HUES6 (cell line): ENCODE results near the gene CLIC5.

Experiments
- H3K27ac ChIP-seq: 2 replicates; pipeline ENCODE4 v1.7.0; 2013; ENCODE audit warnings: low read depth, mild to moderate bottlenecking, low read length, inconsistent platforms
- H3K27me3 ChIP-seq: 2 replicates; pipeline ENCODE4 v1.6.1; 2013; ENCODE audit warnings: low read length; ENCODE audit not compliant: control insufficient read depth, insufficient read depth
- H3K36me3 ChIP-seq: 2 replicates; pipeline ENCODE4 v1.6.1; 2013; ENCODE audit warnings: low read length; ENCODE audit not compliant: control insufficient read depth, insufficient read depth
- H3K4me1 ChIP-seq: 2 replicates; pipeline ENCODE4 v1.6.1; 2013; ENCODE audit warnings: low read length; ENCODE audit not compliant: control insufficient read depth, insufficient read depth
- H3K4me3 ChIP-seq: 2 replicates; pipeline ENCODE4 v1.5.1; 2013; ENCODE audit warnings: low read depth, low read length
- H3K9ac ChIP-seq: one replicate; pipeline ENCODE4 v1.6.1; 2013; ENCODE audit warnings: mild to moderate bottlenecking, low read length
- H3K9me3 ChIP-seq: 2 replicates; pipeline ENCODE4 v1.6.1; 2013; ENCODE audit warnings: low read depth, low read length; ENCODE audit not compliant: control insufficient read depth, insufficient read depth

CLIC5 gene

GRCh38 chr6:45947807-45948206 lies 67.9 kb downstream of the CLIC5 start:
- Histone ChIP-seq H3K27me3 (no peaks in the 10 kb centered on the region), H3K9ac (no peak overlapping the region), H3K27ac (no peak overlapping the region), H3K9me3 (no peaks in the 10 kb centered on the region), H3K4me3 (no peak overlapping the region), H3K4me1 (peaks cover 5% of the 10 kb centered on the region), H3K36me3 (no peaks in the 10 kb centered on the region)

DNA sequence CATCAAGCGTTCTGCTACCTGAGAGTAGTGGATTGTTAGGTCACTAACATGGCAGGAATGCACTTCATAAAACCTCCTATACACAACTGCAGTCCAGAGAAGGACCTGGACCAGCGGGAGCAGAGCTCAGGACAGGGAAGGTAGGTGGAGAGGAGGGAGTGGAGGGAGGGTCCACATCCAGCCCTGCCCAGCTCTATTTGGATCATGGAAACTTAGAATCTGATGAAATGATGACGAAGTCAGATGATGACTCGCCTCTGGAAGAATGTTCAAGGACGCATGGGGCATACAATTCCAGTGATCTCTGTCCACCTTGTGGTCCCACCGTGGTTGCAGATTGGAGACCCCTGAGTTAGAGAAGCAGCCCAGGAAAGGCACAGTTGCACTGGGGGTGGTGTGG lies 68.8 kb downstream of the CLIC5 start:
- no peak overlapping the region for H3K27ac ChIP-seq
- H3K36me3 ChIP-seq: no peaks in the 10 kb centered on the region

GRCh38 chr6:45946352-45946751 lies 69.3 kb downstream of the CLIC5 start:
- no peaks in the 10 kb centered on the region for H3K36me3 ChIP-seq
- H3K9me3 ChIP-seq: no peaks in the 10 kb centered on the region
- no peak overlapping the region for H3K27ac ChIP-seq
- no peaks in the 10 kb centered on the region for H3K27me3 ChIP-seq
- no peak overlapping the region for H3K4me3 ChIP-seq
- H3K9ac ChIP-seq: no peak overlapping the region
- H3K4me1 ChIP-seq: peaks cover 8% of the 10 kb centered on the region

More for the DNA sequence above, 68.8 kb downstream of the CLIC5 start:
- Histone ChIP-seq H3K9ac (no peak overlapping the region), H3K27me3 (no peaks in the 10 kb centered on the region), H3K4me1 (peaks cover 8% of the 10 kb centered on the region), H3K9me3 (no peaks in the 10 kb centered on the region), H3K4me3 (no peak overlapping the region)

- Histone ChIP-seq H3K4me3 (no peak overlapping the region), H3K36me3 (no peaks in the 10 kb centered on the region), H3K9me3 (no peaks in the 10 kb centered on the region), H3K4me1 (peaks cover 8% of the 10 kb centered on the region), H3K27ac (no peak overlapping the region), H3K27me3 (no peaks in the 10 kb centered on the region), H3K9ac (no peak overlapping the region)
These were observed 72.7 kb downstream of the CLIC5 start for GRCh38 chr6:45942953-45943352.

GRCh38 chr6:45933855-45934254 lies 81.8 kb downstream of the CLIC5 start:
- Histone ChIP-seq H3K27ac (no peak overlapping the region), H3K9me3 (peaks cover 5% of the 10 kb centered on the region; the same call in 1 of the 2 replicates), H3K27me3 (no peaks in the 10 kb centered on the region), H3K36me3 (no peaks in the 10 kb centered on the region), H3K9ac (no peak overlapping the region), H3K4me3 (no peak overlapping the region), H3K4me1 (peaks cover 8% of the 10 kb centered on the region; the same call in 1 of the 2 replicates)

GRCh38 chr6:45931232-45931631 lies 84.4 kb downstream of the CLIC5 start:
- Histone ChIP-seq H3K9ac (no peak overlapping the region), H3K9me3 (no peaks in the 10 kb centered on the region), H3K27me3 (no peaks in the 10 kb centered on the region), H3K36me3 (no peaks in the 10 kb centered on the region), H3K27ac (no peak overlapping the region), H3K4me3 (no peak overlapping the region), H3K4me1 (peaks cover 27% of the 10 kb centered on the region)

DNA sequence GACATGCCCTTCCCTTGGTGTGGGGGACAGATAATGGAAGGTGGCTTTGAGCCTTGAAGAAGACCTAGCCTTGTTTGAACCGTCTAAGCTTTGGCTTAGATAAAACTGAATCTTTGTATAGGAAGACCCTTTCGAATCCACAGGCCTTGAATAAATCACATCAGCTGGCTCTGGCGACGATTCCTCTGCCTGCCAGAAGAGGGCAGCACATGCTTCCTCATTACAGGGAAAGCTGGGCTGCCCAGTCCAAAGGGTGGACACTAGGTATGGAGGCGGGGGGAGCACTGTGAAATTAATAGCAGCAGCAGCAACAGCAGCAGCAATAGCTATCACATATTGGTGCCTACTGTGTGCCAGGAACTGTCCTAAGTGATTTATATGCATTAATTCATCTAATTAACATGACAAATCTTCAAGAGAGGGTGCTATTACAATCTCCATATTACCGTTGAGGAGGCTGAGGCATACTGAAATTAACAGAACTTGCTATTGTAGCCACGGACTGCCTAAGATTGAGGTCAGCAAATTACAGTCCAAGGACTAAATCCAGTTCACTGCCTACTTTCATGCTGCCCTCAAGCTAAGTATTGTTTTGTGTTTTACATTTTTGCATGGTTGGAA lies 85.1 kb downstream of the CLIC5 start:
- H3K9me3 ChIP-seq: no peaks in the 10 kb centered on the region
- H3K9ac ChIP-seq: no peak overlapping the region
- H3K4me1 ChIP-seq: peaks cover 27% of the 10 kb centered on the region
- no peaks in the 10 kb centered on the region for H3K36me3 ChIP-seq
- H3K27me3 ChIP-seq: no peaks in the 10 kb centered on the region
- H3K4me3 ChIP-seq: no peak overlapping the region
- no peak overlapping the region for H3K27ac ChIP-seq

- no peaks in the 10 kb centered on the region for H3K27me3 ChIP-seq
- no peak overlapping the region for H3K4me3 ChIP-seq
- H3K4me1 ChIP-seq: peaks cover 27% of the 10 kb centered on the region
- no peaks in the 10 kb centered on the region for H3K36me3 ChIP-seq
- no peak overlapping the region for H3K9ac ChIP-seq
- H3K27ac ChIP-seq: no peak overlapping the region
- H3K9me3 ChIP-seq: no peaks in the 10 kb centered on the region
These were observed 86.0 kb downstream of the CLIC5 start for GRCh38 chr6:45929421-45930361.

GRCh38 chr6:45928721-45929305 lies 86.8 kb downstream of the CLIC5 start:
- Histone ChIP-seq H3K4me1 (peaks cover 27% of the 10 kb centered on the region), H3K27me3 (no peaks in the 10 kb centered on the region), H3K9me3 (no peaks in the 10 kb centered on the region), H3K27ac (no peak overlapping the region), H3K36me3 (no peaks in the 10 kb centered on the region), H3K9ac (no peak overlapping the region), H3K4me3 (no peak overlapping the region)

DNA sequence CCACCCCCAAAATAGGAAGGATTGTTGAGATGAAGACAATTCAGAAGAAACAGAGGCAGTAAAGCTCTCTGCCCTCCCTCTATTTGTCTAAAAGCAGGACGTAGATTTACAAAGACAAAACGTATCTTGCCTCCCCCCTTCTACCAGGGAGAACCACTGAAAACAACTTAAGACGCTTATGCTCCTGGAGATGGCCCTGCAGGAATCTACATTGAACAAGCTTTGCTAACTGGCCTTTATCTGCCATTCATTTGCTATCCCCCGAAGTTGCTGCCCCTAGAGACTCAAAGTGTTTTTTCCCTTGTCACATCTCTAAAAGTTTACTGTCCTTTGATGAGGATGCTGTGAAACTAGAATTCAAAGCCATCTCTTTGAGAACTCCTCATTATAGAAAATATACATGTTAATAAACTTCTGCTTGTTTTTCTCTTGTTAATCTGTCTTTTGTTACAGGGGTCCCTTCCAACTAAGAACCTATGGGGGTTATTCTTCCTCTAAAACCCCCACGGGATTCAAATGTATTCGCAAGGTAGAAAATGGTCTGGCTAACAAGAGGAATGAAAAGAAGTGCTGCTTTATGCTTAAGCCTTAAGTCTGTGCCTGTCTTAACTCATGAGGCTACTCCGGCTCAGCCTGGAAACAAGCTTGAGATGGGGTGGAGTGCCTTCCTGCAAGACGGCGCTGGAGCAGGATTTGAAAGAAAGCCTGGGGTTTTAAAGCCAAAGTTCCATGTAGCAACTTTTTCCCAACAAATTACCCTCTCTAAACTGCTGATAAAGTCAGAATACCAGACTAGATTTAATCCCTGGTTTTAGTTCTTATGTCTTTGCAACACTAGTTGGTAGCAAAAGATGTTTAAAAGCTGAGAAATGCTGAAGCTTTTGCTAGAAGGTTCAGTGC lies 88.0 kb downstream of the CLIC5 start:
- Histone ChIP-seq H3K36me3 (no peaks in the 10 kb centered on the region), H3K27ac (no peak overlapping the region), H3K4me3 (no peak overlapping the region), H3K27me3 (no peaks in the 10 kb centered on the region), H3K9ac (no peak overlapping the region), H3K4me1 (peaks cover 24% of the 10 kb centered on the region), H3K9me3 (no peaks in the 10 kb centered on the region)
